ENCODE data around the gene DLL1. TPM values are rescaled to one million over a fixed set of nuclear protein-coding genes. Genes with fewer than 3 reads are reported as not detected.

The DLL1 gene
- total and polyA plus RNA-seq, 8 donors = 3.4 to 38.5 (median 5.8) TPM; not detected in 1

DNA sequence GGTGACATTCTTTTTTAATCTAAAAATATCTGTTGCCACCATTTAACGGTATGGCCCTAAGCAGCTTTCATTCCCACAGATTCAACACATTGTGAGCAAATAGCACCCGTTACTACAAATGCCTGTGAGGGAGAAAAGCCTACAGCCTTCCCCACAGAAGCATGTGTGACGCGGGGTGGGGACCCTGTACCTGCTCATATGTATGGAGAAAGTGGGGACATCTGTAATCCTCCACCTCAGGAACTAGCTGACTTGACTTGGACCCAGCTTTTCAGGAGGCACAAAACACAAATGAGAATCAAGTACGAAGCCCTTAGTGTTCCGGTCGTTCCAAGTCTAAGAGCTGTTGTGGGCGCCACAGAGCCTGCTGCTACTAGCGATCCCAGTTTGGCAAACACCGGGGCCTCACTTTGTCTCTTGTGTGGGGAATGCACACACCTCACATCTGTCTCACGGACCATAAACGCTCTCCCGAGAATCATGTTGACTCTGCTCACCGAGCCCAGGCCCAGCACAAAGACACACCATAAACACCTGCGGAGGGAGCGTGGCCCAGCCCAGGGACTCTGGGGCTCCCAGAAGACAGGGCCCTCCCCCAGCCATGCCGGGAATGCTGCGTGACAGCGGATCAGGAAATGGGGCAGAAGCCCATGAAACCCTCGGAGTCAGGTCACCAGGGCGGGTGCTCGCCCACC, 21.6 kb downstream of the DLL1 start:
- Histone ChIP-seq H3K4me3 (no peak overlapping the region), H3K9me3 (no peaks in the 10 kb centered on the region), H3K27me3 (peaks cover 0 to 18% (median 0%) of the 10 kb centered on the region in 3 donors), H3K4me1 (peaks cover 7 to 24% (median 18%) of the 10 kb centered on the region in 4 donors), H3K36me3 (no peaks in the 10 kb centered on the region), H3K27ac (peak overlapping the region in 3 of 5 donors; percentile 43 to 59 (median 46))
- TF ChIP-seq EP300 (IDR thresholded peaks at IDR 0.05) (no peak), CTCF (IDR thresholded peaks at IDR 0.05) (no peak), POLR2A (IDR thresholded peaks at IDR 0.05) (no peak), POLR2AphosphoS5 (IDR thresholded peaks at IDR 0.05) (no peak)
- WGBS, 5 donors = 51 to 81% (median 53%) methylated on average over 14 to 22 of the region's 22 CpGs
- intact Hi-C loops (cut with DNase I; ENCODE audit: low total_unique reads) = no loop called here
- peak in 1 of 2 donors; percentile 58 for DNase-seq

DNA sequence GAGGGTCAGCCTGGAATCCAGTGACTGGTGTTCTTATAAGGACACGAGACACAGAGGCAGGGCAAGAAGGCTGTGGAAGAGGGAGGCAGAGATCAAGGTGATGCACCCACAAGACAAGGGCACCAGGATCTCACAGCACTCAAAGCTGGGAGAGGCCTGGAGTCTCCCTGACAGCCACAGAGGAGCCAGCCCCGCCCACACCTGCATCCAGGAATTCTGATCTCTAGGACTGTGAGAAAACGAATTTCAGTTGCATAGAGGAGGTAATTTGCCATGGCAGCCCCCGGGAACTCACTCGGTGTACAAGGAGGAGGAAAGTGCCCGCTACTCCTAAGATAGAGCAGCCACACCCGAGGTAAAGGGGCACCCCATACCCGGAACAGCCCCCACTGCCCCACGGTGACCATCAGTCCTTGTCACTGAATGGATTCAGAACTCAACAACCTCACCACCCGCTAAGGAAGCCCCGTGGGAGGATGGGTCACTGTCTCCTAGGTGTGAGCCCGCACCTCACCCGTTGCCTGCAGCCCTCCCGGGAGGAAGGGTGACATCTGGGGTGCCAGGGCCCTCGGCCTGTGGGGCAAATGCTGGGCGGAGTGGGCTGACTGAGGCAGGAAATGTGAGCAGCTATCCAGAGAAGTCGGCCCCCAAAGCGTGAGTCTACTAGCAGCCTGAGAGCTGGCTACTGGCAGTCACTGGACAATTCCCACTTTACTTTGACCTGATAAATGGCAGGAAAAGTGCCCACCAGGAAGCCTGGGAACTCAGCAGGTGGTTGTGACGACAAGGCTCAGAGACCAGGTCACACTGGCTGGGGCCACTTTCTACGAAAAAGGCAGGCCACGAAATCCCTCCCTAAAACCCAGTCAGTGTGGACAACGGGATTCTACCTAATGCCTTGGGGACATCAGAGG, 22.4 kb downstream of the DLL1 start:
- 85 to 92% (median 89%) methylated on average over 20 to 22 of the region's 22 CpGs for WGBS, 5 donors
- Histone ChIP-seq H3K36me3 (no peaks in the 10 kb centered on the region), H3K27ac (peak overlapping the region in 1 of 5 donors; percentile 43), H3K9me3 (no peaks in the 10 kb centered on the region), H3K4me3 (no peak overlapping the region), H3K27me3 (peaks cover 0 to 10% (median 0%) of the 10 kb centered on the region in 3 donors), H3K4me1 (peaks cover 7 to 24% (median 18%) of the 10 kb centered on the region in 4 donors)
- peak in 1 of 2 donors; percentile 64 for DNase-seq
- TF ChIP-seq CTCF (IDR thresholded peaks at IDR 0.05) = no peak
- no peak for TF ChIP-seq POLR2AphosphoS5 (IDR thresholded peaks at IDR 0.05)
- TF ChIP-seq POLR2A (IDR thresholded peaks at IDR 0.05) = no peak
- intact Hi-C loops (cut with DNase I; ENCODE audit: low total_unique reads) = no loop called here

DNA sequence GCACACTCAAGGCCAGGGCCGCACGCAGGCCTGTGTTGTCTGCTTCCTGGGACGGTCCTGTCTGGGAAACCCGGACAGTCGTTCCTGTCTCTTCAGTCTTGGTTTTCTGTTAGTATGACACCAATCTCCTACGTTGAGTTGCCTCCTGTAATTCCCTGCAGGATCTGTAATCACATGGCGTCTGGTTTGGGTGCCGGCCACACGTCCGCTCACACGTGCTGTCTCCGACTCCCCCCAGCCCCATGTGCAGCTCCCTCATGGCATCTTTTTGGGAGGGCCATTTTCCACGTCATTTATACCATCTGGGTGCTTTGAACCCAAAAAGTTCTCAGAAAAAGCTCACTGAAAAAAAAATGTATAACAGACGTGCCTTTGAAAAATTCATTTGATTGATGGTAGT, 23.2 kb downstream of the DLL1 start:
- intact Hi-C loops (cut with DNase I; ENCODE audit: low total_unique reads) = no loop called here
- no peaks in the 10 kb centered on the region for H3K9me3 ChIP-seq
- TF ChIP-seq POLR2AphosphoS5 (IDR thresholded peaks at IDR 0.05) = no peak
- TF ChIP-seq EP300 (IDR thresholded peaks at IDR 0.05) = no peak
- TF ChIP-seq POLR2A (IDR thresholded peaks at IDR 0.05) = no peak
- no peak for TF ChIP-seq CTCF (IDR thresholded peaks at IDR 0.05)
- WGBS, 5 donors = 73 to 94% (median 86%) methylated on average over 14 of the region's 14 CpGs
- H3K4me1 ChIP-seq = peaks cover 7 to 24% (median 18%) of the 10 kb centered on the region in 4 donors
- H3K27me3 ChIP-seq = peaks cover 0 to 5% (median 0%) of the 10 kb centered on the region in 3 donors
- H3K27ac ChIP-seq = no peak overlapping the region
- no peaks in the 10 kb centered on the region for H3K36me3 ChIP-seq
- H3K4me3 ChIP-seq = no peak overlapping the region
- no peak for DNase-seq

DNA sequence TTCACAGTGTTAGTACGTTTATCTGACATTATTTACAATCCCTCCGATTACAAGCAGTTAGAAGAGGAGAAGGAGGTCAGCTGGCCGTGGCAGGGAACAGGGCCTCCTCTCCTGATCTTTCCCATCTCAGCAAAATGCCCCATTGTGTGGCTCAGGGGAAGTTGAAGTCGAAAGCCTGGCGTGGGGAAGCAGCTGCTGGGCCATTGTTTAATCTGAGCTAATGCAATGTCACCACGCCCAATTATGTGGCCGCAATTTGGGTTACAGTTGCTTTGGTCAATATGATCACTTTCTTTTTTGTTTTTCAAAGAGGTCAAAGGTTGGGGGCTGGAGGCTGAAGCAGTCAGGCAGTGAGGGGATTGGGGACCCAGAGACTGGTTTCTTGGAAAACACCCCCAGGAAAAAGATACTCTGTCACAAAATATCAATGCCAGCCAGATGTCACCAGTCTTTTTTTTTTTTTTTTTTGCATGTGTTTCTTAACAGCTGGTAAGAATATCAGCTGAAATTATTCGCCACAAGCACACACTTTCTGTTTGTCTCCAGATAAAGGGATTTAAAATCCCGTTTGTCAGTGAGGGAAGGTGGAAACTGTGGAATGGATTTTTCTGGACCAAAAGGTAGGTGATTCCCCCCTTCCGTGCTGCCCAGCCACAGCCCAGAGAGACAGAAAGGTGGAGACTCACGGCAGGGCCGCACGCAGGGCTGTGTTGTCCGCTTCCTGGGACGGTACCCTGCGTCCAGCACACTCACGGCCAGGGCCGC, 24.6 kb downstream of the DLL1 start:
- Histone ChIP-seq H3K4me1 (peaks cover 7 to 17% (median 17%) of the 10 kb centered on the region in 4 donors), H3K9me3 (no peaks in the 10 kb centered on the region), H3K36me3 (no peaks in the 10 kb centered on the region), H3K27me3 (peaks cover 0 to 15% (median 0%) of the 10 kb centered on the region in 3 donors), H3K27ac (peak overlapping the region; percentile 60 to 76 (median 69)), H3K4me3 (no peak overlapping the region)
- peak in 1 of 2 donors; percentile 66 for DNase-seq
- no peak for TF ChIP-seq CTCF (IDR thresholded peaks at IDR 0.05)
- no peak for TF ChIP-seq POLR2AphosphoS5 (IDR thresholded peaks at IDR 0.05)
- TF ChIP-seq EP300 (IDR thresholded peaks at IDR 0.05) = no peak
- no peak for TF ChIP-seq POLR2A (IDR thresholded peaks at IDR 0.05)
- WGBS, 5 donors = 23 to 54% (median 39%) methylated on average over 10 to 18 of the region's 18 CpGs
- intact Hi-C loops (cut with DNase I; ENCODE audit: low total_unique reads) = no loop called here

All from stomach (tissue), 9 donors.